Stimulated activated CD8-positive, alpha-beta memory T cell treated with anti-CD3 and anti-CD28 coated beads, Interleukin-2, amount 100 ng/mL, for 48 hours (primary cell): ENCODE measurements around the gene KIF26A.

Source experiments
- DNase-seq, 2 donors: peaks; one replicate each; pipeline ENCODE4 v3.0.0-alpha.2; 2020; ENCODE audit warnings: low read depth in 2 of 2

KIF26A gene

GRCh38 chr14:104112609-104113571, 25.5 kb upstream of the KIF26A start:
- DNase-seq, result no peak

- no peak for DNase-seq
Observed at GRCh38 chr14:104113631-104114420, 24.6 kb upstream of the KIF26A start.

GRCh38 chr14:104114421-104115130, 23.8 kb upstream of the KIF26A start:
- no peak for DNase-seq

GRCh38 chr14:104115131-104115600, 23.2 kb upstream of the KIF26A start:
- no peak for DNase-seq

- DNase-seq, result no peak
Observed at GRCh38 chr14:104115691-104116287, 22.6 kb upstream of the KIF26A start.

- no peak for DNase-seq
Observed at GRCh38 chr14:104116288-104116755, 22.1 kb upstream of the KIF26A start.

GRCh38 chr14:104116756-104117340, 21.5 kb upstream of the KIF26A start:
- no peak for DNase-seq

GRCh38 chr14:104117341-104118005, 20.9 kb upstream of the KIF26A start:
- no peak for DNase-seq

- DNase-seq, result no peak
Observed at GRCh38 chr14:104118006-104118844, 20.2 kb upstream of the KIF26A start.

GRCh38 chr14:104119119-104119487, 19.3 kb upstream of the KIF26A start:
- DNase-seq, result no peak

GRCh38 chr14:104119488-104120251, 18.7 kb upstream of the KIF26A start:
- no peak for DNase-seq

GRCh38 chr14:104120281-104120741, 18.1 kb upstream of the KIF26A start:
- no peak for DNase-seq

- DNase-seq, result no peak
Observed at GRCh38 chr14:104121142-104121541, 17.2 kb upstream of the KIF26A start.

GRCh38 chr14:104123879-104124278, 14.5 kb upstream of the KIF26A start:
- no peak for DNase-seq

GRCh38 chr14:104125011-104125410, 13.4 kb upstream of the KIF26A start:
- DNase-seq, result no peak

- DNase-seq, result no peak
Observed at GRCh38 chr14:104126753-104127152, 11.6 kb upstream of the KIF26A start.

- DNase-seq, result no peak
Observed at GRCh38 chr14:104128981-104129380, 9.4 kb upstream of the KIF26A start.

GRCh38 chr14:104129556-104129955, 8.8 kb upstream of the KIF26A start:
- DNase-seq, result no peak
